CD8-positive, alpha-beta memory T cell (primary cell): ENCODE results near the gene NAV2. TPM values are rescaled to one million over a fixed set of nuclear protein-coding genes. Genes with fewer than 3 reads are reported as not detected.

Experiments used
- CTCF ChIA-PET: fragments of 350-600 bp; sonication (Branson Sonifier 250); formaldehyde crosslinking; loops from one replicate; lab custom pipeline; 2021; ENCODE audit warnings: antibody characterized with exemption; lab: Charles Lee
- POLR2A ChIA-PET: fragments of 350-600 bp; sonication (Branson Sonifier 250); formaldehyde crosslinking; loops from one replicate; lab custom pipeline; 2021; ENCODE audit warnings: antibody characterized with exemption; lab: Charles Lee
- DNase-seq, 5 donors: peaks; one replicate each; pipeline versions ENCODE4 v3.0.0 to v3.0.0-alpha.2; 2020 to 2022; ENCODE audit warnings: mixed read lengths in 1 of 5
- H3K27ac ChIP-seq: one replicate; pipeline ENCODE4 v1.7.0; 2013; ENCODE audit warnings: low read depth, mild to moderate bottlenecking, low read length, moderate library complexity
- H3K27me3 ChIP-seq: 2 replicates; pipeline ENCODE4 v1.7.0; 2013; ENCODE audit warnings: low read length, mild to moderate bottlenecking; ENCODE audit not compliant: insufficient read depth, poor library complexity, severe bottlenecking
- H3K36me3 ChIP-seq: 2 replicates; pipeline ENCODE4 v1.7.0; 2013; ENCODE audit warnings: mild to moderate bottlenecking, low read length, moderate library complexity; ENCODE audit not compliant: insufficient read depth
- H3K4me1 ChIP-seq: 2 replicates; pipeline ENCODE4 v1.7.0; 2013; ENCODE audit warnings: mild to moderate bottlenecking, low read length, moderate library complexity; ENCODE audit not compliant: insufficient read depth
- H3K4me3 ChIP-seq: 2 replicates; pipeline ENCODE4 v1.7.0; 2013; ENCODE audit warnings: mild to moderate bottlenecking, low read length
- H3K9me3 ChIP-seq: 2 replicates; pipeline ENCODE4 v1.7.0; 2013; ENCODE audit warnings: mild to moderate bottlenecking, low read length
- H3K27ac Mint-ChIP-seq, 8 donors: one replicate each; pipeline ENCODE4 v1.8.0; 2020 to 2021; ENCODE audit warnings: mixed read lengths in 8 of 8, mild to moderate bottlenecking in 6 of 8, inconsistent platforms in 3 of 8, moderate library complexity in 3 of 8
- H3K27me3 Mint-ChIP-seq, 2 donors: one replicate each; pipeline ENCODE4 v1.8.0; 2020 to 2021; ENCODE audit warnings: mixed read lengths in 2 of 2, mild to moderate bottlenecking in 1 of 2, moderate library complexity in 1 of 2
- H3K36me3 Mint-ChIP-seq, 3 donors: one replicate each; pipeline ENCODE4 v1.8.0; 2020 to 2021; ENCODE audit warnings: mixed read lengths in 3 of 3, inconsistent platforms in 1 of 3, mild to moderate bottlenecking in 1 of 3
- H3K4me1 Mint-ChIP-seq, 3 donors: one replicate each; pipeline ENCODE4 v1.8.0; 2020 to 2021; ENCODE audit warnings: mixed read lengths in 3 of 3, inconsistent platforms in 1 of 3, mild to moderate bottlenecking in 1 of 3
- H3K4me3 Mint-ChIP-seq, 7 donors: one replicate each; pipeline ENCODE4 v1.8.0; 2020 to 2021; ENCODE audit warnings: mixed read lengths in 7 of 7, mild to moderate bottlenecking in 6 of 7, moderate library complexity in 4 of 7, inconsistent platforms in 2 of 7
- H3K9me3 Mint-ChIP-seq, 5 donors: one replicate each; pipeline ENCODE4 v1.8.0; 2020 to 2022; ENCODE audit warnings: mixed read lengths in 5 of 5, mild to moderate bottlenecking in 3 of 5, moderate library complexity in 2 of 5, inconsistent platforms in 1 of 5
- polyA plus RNA-seq: library from polyadenylated mRNA; unstranded; fragments of 300-500 nt; fragmentation: Illumina TruSeq; gene quantifications from one replicate; pipeline ENCODE4 v1.2.3, GENCODE V29; 2021
- total RNA-seq, 2 experiments: library from RNA; stranded (reverse); gene quantifications; one replicate each; pipeline ENCODE4 v1.2.3, GENCODE V29; 2021

The NAV2 gene
- total and polyA plus RNA-seq, 3 experiments from 2014 or later, result 0.42 to 1.2 (median 1.1) TPM

GRCh38 chr11:20014067-20014402, 301.4 kb downstream of the NAV2 start:
- POLR2A ChIA-PET, result no interaction called here
- peaks cover 8 to 23% of the 10 kb centered on the region in 2 donors for H3K27me3 Mint-ChIP-seq

GRCh38 chr11:20015101-20015500, 302.5 kb downstream of the NAV2 start:
- CTCF ChIA-PET, result no interaction called here
- Mint-ChIP-seq H3K36me3 (no peaks in the 10 kb centered on the region), H3K4me3 (no peak overlapping the region), H3K27me3 (peaks cover 8 to 23% of the 10 kb centered on the region in 2 donors), H3K9me3 (no peaks in the 10 kb centered on the region), H3K27ac (no peak overlapping the region), H3K4me1 (no peaks in the 10 kb centered on the region)
- Histone ChIP-seq H3K4me3 (no peak overlapping the region), H3K9me3 (no peaks in the 10 kb centered on the region), H3K36me3 (no peaks in the 10 kb centered on the region), H3K4me1 (no peaks in the 10 kb centered on the region), H3K27me3 (no peaks in the 10 kb centered on the region), H3K27ac (no peak overlapping the region)
- POLR2A ChIA-PET, result no interaction called here
- DNase-seq, result no peak

More at GRCh38 chr11:20014067-20014402, 301.4 kb downstream of the NAV2 start:
- H3K36me3 Mint-ChIP-seq, result no peaks in the 10 kb centered on the region
- no peak for DNase-seq
- no peaks in the 10 kb centered on the region for H3K36me3 ChIP-seq
- H3K4me1 ChIP-seq, result no peaks in the 10 kb centered on the region
- no peaks in the 10 kb centered on the region for H3K9me3 Mint-ChIP-seq
- no peak overlapping the region for H3K27ac Mint-ChIP-seq
- no peak overlapping the region for H3K27ac ChIP-seq
- CTCF ChIA-PET, result no interaction called here
- no peaks in the 10 kb centered on the region for H3K9me3 ChIP-seq
- H3K4me3 Mint-ChIP-seq, result no peak overlapping the region
- no peaks in the 10 kb centered on the region for H3K27me3 ChIP-seq
- no peaks in the 10 kb centered on the region for H3K4me1 Mint-ChIP-seq
- no peak overlapping the region for H3K4me3 ChIP-seq

GRCh38 chr11:20015529-20016427, 303.1 kb downstream of the NAV2 start:
- Histone ChIP-seq H3K4me3 (no peak overlapping the region), H3K4me1 (no peaks in the 10 kb centered on the region), H3K9me3 (no peaks in the 10 kb centered on the region), H3K27ac (no peak overlapping the region), H3K27me3 (no peaks in the 10 kb centered on the region), H3K36me3 (no peaks in the 10 kb centered on the region)
- peaks cover 8 to 23% of the 10 kb centered on the region in 2 donors for H3K27me3 Mint-ChIP-seq
- no peaks in the 10 kb centered on the region for H3K9me3 Mint-ChIP-seq
- ChIA-PET CTCF (no interaction called here), POLR2A (no interaction called here)
- DNase-seq, result no peak
- H3K27ac Mint-ChIP-seq, result no peak overlapping the region
- no peak overlapping the region for H3K4me3 Mint-ChIP-seq
- no peaks in the 10 kb centered on the region for H3K4me1 Mint-ChIP-seq
- H3K36me3 Mint-ChIP-seq, result no peaks in the 10 kb centered on the region

GRCh38 chr11:20016526-20016925, 303.9 kb downstream of the NAV2 start:
- CTCF ChIA-PET, result no interaction called here
- H3K4me3 Mint-ChIP-seq, result no peak overlapping the region

GRCh38 chr11:20017320-20017719, 304.7 kb downstream of the NAV2 start:
- H3K27ac ChIP-seq, result no peak overlapping the region

More at GRCh38 chr11:20016526-20016925, 303.9 kb downstream of the NAV2 start:
- no peaks in the 10 kb centered on the region for H3K4me1 Mint-ChIP-seq
- H3K4me1 ChIP-seq, result no peaks in the 10 kb centered on the region
- POLR2A ChIA-PET, result no interaction called here
- H3K36me3 ChIP-seq, result no peaks in the 10 kb centered on the region
- no peaks in the 10 kb centered on the region for H3K27me3 ChIP-seq
- no peaks in the 10 kb centered on the region for H3K36me3 Mint-ChIP-seq
- peaks cover 8 to 23% of the 10 kb centered on the region in 2 donors for H3K27me3 Mint-ChIP-seq
- no peaks in the 10 kb centered on the region for H3K9me3 Mint-ChIP-seq
- no peak overlapping the region for H3K4me3 ChIP-seq
- no peak overlapping the region for H3K27ac Mint-ChIP-seq
- H3K27ac ChIP-seq, result no peak overlapping the region
- H3K9me3 ChIP-seq, result no peaks in the 10 kb centered on the region
- DNase-seq, result no peak

GRCh38 chr11:20020198-20020597, 307.6 kb downstream of the NAV2 start:
- H3K27ac Mint-ChIP-seq, result no peak overlapping the region
- CTCF ChIA-PET, result no interaction called here

More at GRCh38 chr11:20017320-20017719, 304.7 kb downstream of the NAV2 start:
- no peaks in the 10 kb centered on the region for H3K9me3 ChIP-seq
- ChIA-PET POLR2A (no interaction called here), CTCF (no interaction called here)
- no peaks in the 10 kb centered on the region for H3K36me3 ChIP-seq
- H3K27ac Mint-ChIP-seq, result no peak overlapping the region
- no peak overlapping the region for H3K4me3 Mint-ChIP-seq
- no peaks in the 10 kb centered on the region for H3K36me3 Mint-ChIP-seq
- no peaks in the 10 kb centered on the region for H3K4me1 Mint-ChIP-seq
- no peak for DNase-seq
- no peaks in the 10 kb centered on the region for H3K27me3 ChIP-seq
- H3K9me3 Mint-ChIP-seq, result no peaks in the 10 kb centered on the region
- no peaks in the 10 kb centered on the region for H3K4me1 ChIP-seq
- H3K27me3 Mint-ChIP-seq, result peaks cover 9 to 23% of the 10 kb centered on the region in 2 donors
- no peak overlapping the region for H3K4me3 ChIP-seq

GRCh38 chr11:20020716-20021115, 308.1 kb downstream of the NAV2 start:
- Mint-ChIP-seq H3K36me3 (no peaks in the 10 kb centered on the region), H3K4me1 (no peaks in the 10 kb centered on the region), H3K9me3 (no peaks in the 10 kb centered on the region), H3K27ac (no peak overlapping the region), H3K27me3 (peaks cover under 1 to 5% of the 10 kb centered on the region in 2 donors), H3K4me3 (no peak overlapping the region)
- ChIA-PET POLR2A (no interaction called here), CTCF (no interaction called here)
- Histone ChIP-seq H3K4me1 (no peaks in the 10 kb centered on the region), H3K27me3 (no peaks in the 10 kb centered on the region), H3K9me3 (no peaks in the 10 kb centered on the region), H3K27ac (no peak overlapping the region), H3K36me3 (no peaks in the 10 kb centered on the region), H3K4me3 (no peak overlapping the region)
- DNase-seq, result no peak

More at GRCh38 chr11:20020198-20020597, 307.6 kb downstream of the NAV2 start:
- H3K36me3 ChIP-seq, result no peaks in the 10 kb centered on the region
- no peaks in the 10 kb centered on the region for H3K27me3 ChIP-seq
- Mint-ChIP-seq H3K4me3 (no peak overlapping the region), H3K4me1 (no peaks in the 10 kb centered on the region), H3K27me3 (peaks cover 5% of the 10 kb centered on the region in 2 donors), H3K36me3 (no peaks in the 10 kb centered on the region), H3K9me3 (no peaks in the 10 kb centered on the region)
- H3K4me3 ChIP-seq, result no peak overlapping the region
- H3K9me3 ChIP-seq, result no peaks in the 10 kb centered on the region
- H3K27ac ChIP-seq, result no peak overlapping the region
- H3K4me1 ChIP-seq, result no peaks in the 10 kb centered on the region
- POLR2A ChIA-PET, result no interaction called here
- no peak for DNase-seq

- H3K27ac ChIP-seq, result no peak overlapping the region
These were observed 308.6 kb downstream of the NAV2 start for GRCh38 chr11:20021212-20021611.

More at GRCh38 chr11:20021212-20021611, 308.6 kb downstream of the NAV2 start:
- no peaks in the 10 kb centered on the region for H3K4me1 Mint-ChIP-seq
- no peaks in the 10 kb centered on the region for H3K9me3 ChIP-seq
- H3K27ac Mint-ChIP-seq, result no peak overlapping the region
- H3K36me3 Mint-ChIP-seq, result no peaks in the 10 kb centered on the region
- POLR2A ChIA-PET, result no interaction called here
- peaks cover 0 to 5% of the 10 kb centered on the region in 2 donors for H3K27me3 Mint-ChIP-seq
- H3K36me3 ChIP-seq, result no peaks in the 10 kb centered on the region
- H3K9me3 Mint-ChIP-seq, result no peaks in the 10 kb centered on the region
- no peaks in the 10 kb centered on the region for H3K27me3 ChIP-seq
- no peaks in the 10 kb centered on the region for H3K4me1 ChIP-seq
- H3K4me3 Mint-ChIP-seq, result no peak overlapping the region
- CTCF ChIA-PET, result no interaction called here
- no peak overlapping the region for H3K4me3 ChIP-seq
- DNase-seq, result no peak
